ENCODE results near the gene MTERF4. TPM values are rescaled to one million over a fixed set of nuclear protein-coding genes. Genes with fewer than 3 reads are reported as not detected.

Gene MTERF4
- total and polyA plus RNA-seq, 2 of the 8 experiments (the other 6 are each of a cell fraction or from before 2014, with no cell fraction given), result 25.9 to 28.5 TPM

- DNase-seq (ENCODE audit: low read depth in 1 of 2, low spot score in 2 of 2) (no peak), FAIRE-seq (no peak)
- no peak overlapping the region for H2BK120ac ChIP-seq (replicated peaks; ENCODE audit: low read depth, low read length)
- no peaks in the 10 kb centered on the region for H3K23me2 ChIP-seq (ENCODE audit: low read depth, low read length)
- no peak overlapping the region for H4K8ac ChIP-seq (ENCODE audit: extremely low read depth, insufficient read depth, low read length)
- no peaks in the 10 kb centered on the region for H3K79me1 ChIP-seq (ENCODE audit: low read depth, low read length)
- ChIA-PET POLR2A (ENCODE audit: partially characterized antibody) (interaction anchor here (0.5 to 0.6 kb wide), 2 partner anchors 21 to 819 kb away, joined by 3 to 5 read pairs; no protein-coding TSS in a partner anchor), CTCF (ENCODE audit: partially characterized antibody) (interaction anchor here (0.8 to 1.8 kb wide), 9 partner anchors 11 to 215 kb away, joined by 3 to 9 read pairs (median 4); no protein-coding TSS in a partner anchor)
- H2BK12ac ChIP-seq (ENCODE audit: low read depth, low read length), result no peak overlapping the region
- H3K79me2 ChIP-seq (ENCODE audit: control insufficient read depth in 1 of 2, insufficient read depth in 2 of 2, low read length in 2 of 2), result no peaks in the 10 kb centered on the region
- H3K4me3 ChIP-seq (ENCODE audit: extremely low read depth in 1 of 4, insufficient read depth in 2 of 4, low read depth in 3 of 4, low read length in 4 of 4), result no peak overlapping the region
- WGBS, 2 experiments (ENCODE audit: extremely low coverage in 1 of 2, insufficient coverage in 1 of 2, insufficient read length in 1 of 2, insufficient replicate concordance in 2 of 2, low coverage in 1 of 2, low lambda C conversion rate in 2 of 2, missing lambda C conversion rate in 1 of 2), result 91% methylated on average over 18 of the region's 21 CpGs; no CpG with 5 or more reads in 1 of the 2 experiments
- H3K9ac ChIP-seq (replicated peaks in 1 of 4; ENCODE audit: extremely low read depth in 1 of 4, low read depth in 3 of 4, low read length in 3 of 4), result no peak overlapping the region
- H2BK20ac ChIP-seq (ENCODE audit: low read length), result no peak overlapping the region
- no peak overlapping the region for H3K23ac ChIP-seq (ENCODE audit: insufficient read length)
- H3K56ac ChIP-seq (replicated peaks; ENCODE audit: insufficient read length, low read depth, low read length), result no peak overlapping the region
- H4K20me1 ChIP-seq (replicated peaks in 1 of 2; ENCODE audit: control insufficient read depth in 1 of 2, insufficient read depth in 2 of 2, low read length in 2 of 2), result no peaks in the 10 kb centered on the region
- H4K5ac ChIP-seq (ENCODE audit: insufficient read length, low read depth, low read length), result no peak overlapping the region
- no peak overlapping the region for H4K91ac ChIP-seq (replicated peaks; ENCODE audit: insufficient read length, low read length)
- H3K27ac ChIP-seq (ENCODE audit: low read depth, low read length), result no peak overlapping the region
- no peak overlapping the region for H3K14ac ChIP-seq (ENCODE audit: insufficient read length)
- peaks cover 0 to 9% (median 2%) of the 10 kb centered on the region in 4 experiments; a peak in 3 of 7 replicates for H3K4me1 ChIP-seq (replicated peaks in 1 of 4; ENCODE audit: control insufficient read depth in 3 of 4, insufficient read depth in 4 of 4, low read length in 3 of 4)
- H3K18ac ChIP-seq (ENCODE audit: extremely low read depth, low read length), result no peak overlapping the region
- no peaks in the 10 kb centered on the region for H3K9me3 ChIP-seq (ENCODE audit: insufficient read depth in 2 of 2, low read depth in 1 of 2, low read length in 1 of 2)
- no peaks in the 10 kb centered on the region for H3K36me3 ChIP-seq (ENCODE audit: control insufficient read depth in 2 of 4, insufficient read depth in 4 of 4, low read length in 3 of 4)
- no peak overlapping the region for H3K4ac ChIP-seq (replicated peaks; ENCODE audit: insufficient read length, low read depth, low read length)
- H3K27me3 ChIP-seq (replicated peaks in 1 of 4; ENCODE audit: control insufficient read depth in 3 of 4, extremely low read depth in 1 of 4, insufficient read depth in 3 of 4, low read length in 3 of 4), result no peaks in the 10 kb centered on the region
- no peak overlapping the region for H2BK15ac ChIP-seq (ENCODE audit: low read length)
- H3K4me2 ChIP-seq (ENCODE audit: insufficient read depth in 1 of 2, low read depth in 2 of 2, low read length in 2 of 2), result no peak overlapping the region
- H2AFZ ChIP-seq (ENCODE audit: low read length), result no peak overlapping the region
- H2AK5ac ChIP-seq (ENCODE audit: low read depth, low read length), result no peak overlapping the region
- no peak overlapping the region for H2BK5ac ChIP-seq (ENCODE audit: low read depth, low read length)
- TF ChIP-seq RBBP5 (IDR thresholded peaks at IDR 0.05; ENCODE audit: borderline replicate concordance, low read depth, low read length), result no peak
- TF ChIP-seq EZH2 (IDR thresholded peaks at IDR 0.05; ENCODE audit: low read depth, low read length, severe bottlenecking), result no peak
- no peak for TF ChIP-seq CTBP2 (IDR thresholded peaks at IDR 0.05; ENCODE audit: borderline replicate concordance, insufficient read depth, insufficient read length, low read length)
Measured at GRCh38 chr2:241066171-241066892, 35.8 kb downstream of the MTERF4 start.

All from H1 (cell line).